Stimulated activated CD8-positive, alpha-beta memory T cell treated with anti-CD3 and anti-CD28 coated beads, Interleukin-7, amount 100 ng/mL, for 24 hours (primary cell): ENCODE data around the gene ZRANB1.

Source experiments
- DNase-seq: peaks from one replicate; pipeline ENCODE4 v3.0.0-alpha.2; 2020; ENCODE audit warnings: low read depth

ZRANB1 gene

GRCh38 chr10:125035588-125036295 lies 93.8 kb downstream of the ZRANB1 start:
- DNase-seq: no peak

- no peak for DNase-seq
These were observed 95.4 kb downstream of the ZRANB1 start for GRCh38 chr10:125037145-125037877.
